IgD-negative memory B cell (primary cell): ENCODE results near the gene CMIP. TPM values are rescaled to one million over a fixed set of nuclear protein-coding genes. Genes with fewer than 3 reads are reported as not detected.

Source experiments
- H3K27ac Mint-ChIP-seq, 3 donors: one replicate each; pipeline ENCODE4 v1.8.0; 2020 to 2022; ENCODE audit warnings: mild to moderate bottlenecking in 3 of 3, mixed read lengths in 3 of 3, moderate library complexity in 1 of 3
- H3K27me3 Mint-ChIP-seq: one replicate; pipeline ENCODE4 v1.8.0; 2021; ENCODE audit warnings: mixed read lengths
- H3K36me3 Mint-ChIP-seq: one replicate; pipeline ENCODE4 v1.8.0; 2020; ENCODE audit warnings: mild to moderate bottlenecking, mixed read lengths
- H3K4me1 Mint-ChIP-seq, 3 donors: one replicate each; pipeline ENCODE4 v1.8.0; 2020 to 2022; ENCODE audit warnings: mixed read lengths in 3 of 3, mild to moderate bottlenecking in 1 of 3
- H3K4me3 Mint-ChIP-seq, 4 donors: one replicate each; pipeline ENCODE4 v1.8.0; 2020 to 2022; ENCODE audit warnings: mild to moderate bottlenecking in 4 of 4, mixed read lengths in 4 of 4, moderate library complexity in 3 of 4
- H3K9me3 Mint-ChIP-seq, 3 donors: one replicate each; pipeline ENCODE4 v1.8.0; 2020 to 2021; ENCODE audit warnings: mixed read lengths in 3 of 3, mild to moderate bottlenecking in 1 of 3
- polyA plus RNA-seq: library from polyadenylated mRNA; unstranded; fragments of 300-500 nt; fragmentation: Illumina TruSeq; gene quantifications from one replicate; pipeline ENCODE4 v1.2.3, GENCODE V29; 2021

Gene CMIP
- polyA plus RNA-seq, 1 donor from 2014 or later, result 1.4 TPM

GRCh38 chr16:81505011-81505661 lies 60.5 kb downstream of the CMIP start:
- H3K36me3 Mint-ChIP-seq, result peaks cover 2% of the 10 kb centered on the region
- peak overlapping the region; percentile 90 to 97 (median 92) for H3K27ac Mint-ChIP-seq
- peak overlapping the region; percentile 16 to 88 (median 68) for H3K4me3 Mint-ChIP-seq
- H3K9me3 Mint-ChIP-seq, result no peaks in the 10 kb centered on the region
- peaks cover 27 to 44% (median 38%) of the 10 kb centered on the region in 3 donors for H3K4me1 Mint-ChIP-seq
- H3K27me3 Mint-ChIP-seq, result no peaks in the 10 kb centered on the region

GRCh38 chr16:81509404-81509803 lies 64.8 kb downstream of the CMIP start:
- no peak overlapping the region for H3K4me3 Mint-ChIP-seq
- H3K27ac Mint-ChIP-seq, result peak overlapping the region in 1 of 3 donors; percentile 43
- H3K9me3 Mint-ChIP-seq, result no peaks in the 10 kb centered on the region
- peaks cover 4% of the 10 kb centered on the region for H3K36me3 Mint-ChIP-seq
- H3K27me3 Mint-ChIP-seq, result no peaks in the 10 kb centered on the region
- H3K4me1 Mint-ChIP-seq, result peaks cover 40 to 49% (median 43%) of the 10 kb centered on the region in 3 donors

- H3K36me3 Mint-ChIP-seq, result peaks cover 4% of the 10 kb centered on the region
- no peaks in the 10 kb centered on the region for H3K27me3 Mint-ChIP-seq
- no peaks in the 10 kb centered on the region for H3K9me3 Mint-ChIP-seq
- H3K4me3 Mint-ChIP-seq, result no peak overlapping the region
- no peak overlapping the region for H3K27ac Mint-ChIP-seq
- H3K4me1 Mint-ChIP-seq, result peaks cover 37 to 47% (median 39%) of the 10 kb centered on the region in 3 donors
Observed at GRCh38 chr16:81510016-81510415, 65.4 kb downstream of the CMIP start.

GRCh38 chr16:81511371-81511770 lies 66.8 kb downstream of the CMIP start:
- peak overlapping the region in 1 of 4 donors; percentile 27 for H3K4me3 Mint-ChIP-seq
- H3K4me1 Mint-ChIP-seq, result peaks cover 28 to 38% (median 33%) of the 10 kb centered on the region in 3 donors
- no peak overlapping the region for H3K27ac Mint-ChIP-seq
- H3K36me3 Mint-ChIP-seq, result peaks cover 4% of the 10 kb centered on the region
- H3K9me3 Mint-ChIP-seq, result no peaks in the 10 kb centered on the region
- no peaks in the 10 kb centered on the region for H3K27me3 Mint-ChIP-seq

- Mint-ChIP-seq H3K27ac (peak overlapping the region; percentile 73 to 91 (median 85)), H3K4me3 (peak overlapping the region; percentile 5 to 89 (median 68)), H3K36me3 (peaks cover 4% of the 10 kb centered on the region), H3K4me1 (peaks cover 23 to 33% (median 33%) of the 10 kb centered on the region in 3 donors), H3K9me3 (no peaks in the 10 kb centered on the region), H3K27me3 (no peaks in the 10 kb centered on the region)
Observed at GRCh38 chr16:81513204-81514040, 68.8 kb downstream of the CMIP start.

- H3K4me1 Mint-ChIP-seq, result peaks cover 22 to 33% (median 33%) of the 10 kb centered on the region in 3 donors
- H3K4me3 Mint-ChIP-seq, result peak overlapping the region; percentile 5 to 89 (median 68)
Observed at GRCh38 chr16:81514041-81514559, 69.5 kb downstream of the CMIP start.

GRCh38 chr16:81514568-81515258 lies 70.1 kb downstream of the CMIP start:
- Mint-ChIP-seq H3K9me3 (no peaks in the 10 kb centered on the region), H3K4me1 (peaks cover 26 to 37% (median 37%) of the 10 kb centered on the region in 3 donors), H3K4me3 (peak overlapping the region in 1 of 4 donors; percentile 84), H3K27ac (peak overlapping the region in 2 of 3 donors; percentile 54 to 89), H3K27me3 (no peaks in the 10 kb centered on the region), H3K36me3 (peaks cover 4% of the 10 kb centered on the region)

More at GRCh38 chr16:81514041-81514559, 69.5 kb downstream of the CMIP start:
- peaks cover 4% of the 10 kb centered on the region for H3K36me3 Mint-ChIP-seq
- no peaks in the 10 kb centered on the region for H3K27me3 Mint-ChIP-seq
- H3K9me3 Mint-ChIP-seq, result no peaks in the 10 kb centered on the region
- peak overlapping the region; percentile 54 to 91 (median 85) for H3K27ac Mint-ChIP-seq

- H3K4me1 Mint-ChIP-seq, result peaks cover 32 to 41% (median 39%) of the 10 kb centered on the region in 3 donors
- H3K9me3 Mint-ChIP-seq, result no peaks in the 10 kb centered on the region
- peak overlapping the region in 2 of 3 donors; percentile 54 to 89 for H3K27ac Mint-ChIP-seq
- peaks cover 4% of the 10 kb centered on the region for H3K36me3 Mint-ChIP-seq
- H3K4me3 Mint-ChIP-seq, result no peak overlapping the region
- no peaks in the 10 kb centered on the region for H3K27me3 Mint-ChIP-seq
Observed at GRCh38 chr16:81515281-81515680, 70.7 kb downstream of the CMIP start.

GRCh38 chr16:81515721-81516120 lies 71.1 kb downstream of the CMIP start:
- H3K4me3 Mint-ChIP-seq, result no peak overlapping the region
- H3K36me3 Mint-ChIP-seq, result peaks cover 4% of the 10 kb centered on the region
- peaks cover 37 to 42% (median 41%) of the 10 kb centered on the region in 3 donors for H3K4me1 Mint-ChIP-seq
- no peaks in the 10 kb centered on the region for H3K27me3 Mint-ChIP-seq
- no peak overlapping the region for H3K27ac Mint-ChIP-seq
- H3K9me3 Mint-ChIP-seq, result no peaks in the 10 kb centered on the region

- Mint-ChIP-seq H3K27me3 (no peaks in the 10 kb centered on the region), H3K36me3 (peaks cover 4% of the 10 kb centered on the region), H3K9me3 (no peaks in the 10 kb centered on the region), H3K4me1 (peaks cover 42 to 45% (median 43%) of the 10 kb centered on the region in 3 donors), H3K4me3 (peak overlapping the region in 1 of 4 donors; percentile 39), H3K27ac (peak overlapping the region in 2 of 3 donors; percentile 31 to 75)
Observed at GRCh38 chr16:81516478-81517149, 72.0 kb downstream of the CMIP start.

GRCh38 chr16:81517150-81517499 lies 72.5 kb downstream of the CMIP start:
- H3K4me1 Mint-ChIP-seq, result peaks cover 41 to 44% (median 42%) of the 10 kb centered on the region in 3 donors
- no peaks in the 10 kb centered on the region for H3K27me3 Mint-ChIP-seq
- H3K4me3 Mint-ChIP-seq, result no peak overlapping the region
- H3K27ac Mint-ChIP-seq, result no peak overlapping the region
- H3K36me3 Mint-ChIP-seq, result peaks cover 4% of the 10 kb centered on the region
- no peaks in the 10 kb centered on the region for H3K9me3 Mint-ChIP-seq

GRCh38 chr16:81517629-81518438 lies 73.2 kb downstream of the CMIP start:
- H3K4me3 Mint-ChIP-seq, result peak overlapping the region in 1 of 4 donors; percentile 22
- H3K4me1 Mint-ChIP-seq, result peaks cover 37 to 40% (median 39%) of the 10 kb centered on the region in 3 donors
- H3K27ac Mint-ChIP-seq, result no peak overlapping the region
- peaks cover 4% of the 10 kb centered on the region for H3K36me3 Mint-ChIP-seq
- H3K27me3 Mint-ChIP-seq, result no peaks in the 10 kb centered on the region
- no peaks in the 10 kb centered on the region for H3K9me3 Mint-ChIP-seq

- Mint-ChIP-seq H3K27ac (no peak overlapping the region), H3K36me3 (peaks cover 4% of the 10 kb centered on the region), H3K4me1 (peaks cover 32 to 35% (median 34%) of the 10 kb centered on the region in 3 donors)
Observed at GRCh38 chr16:81518439-81518757, 73.8 kb downstream of the CMIP start.

More at GRCh38 chr16:81518439-81518757, 73.8 kb downstream of the CMIP start:
- Mint-ChIP-seq H3K9me3 (no peaks in the 10 kb centered on the region), H3K27me3 (no peaks in the 10 kb centered on the region), H3K4me3 (no peak overlapping the region)
